Liver (tissue), 3 donors: ENCODE results near the gene IL1RL1.

Source experiments
- ATF3 ChIP-seq: IDR thresholded peaks from 2 replicates; pipeline ENCODE4 v1.6.1; 2016; ENCODE audit warnings: antibody characterized with exemption
- CTCF ChIP-seq: fragments of 150-350 bp; IDR thresholded peaks from 2 replicates; pipeline ENCODE4 v1.5.1; 2017; ENCODE audit warnings: improper control_type of control experiment, low read depth, low read length; ENCODE audit not compliant: missing input control
- GABPA ChIP-seq, 2 donors: IDR thresholded peaks in 1 of 2; conservative IDR thresholded peaks in 1 of 2; 2 replicates each; pipeline ENCODE4 v1.6.1; 2016; ENCODE audit warnings: antibody characterized with exemption in 2 of 2, mild to moderate bottlenecking in 1 of 2, moderate library complexity in 1 of 2
- JUND ChIP-seq, 2 donors: IDR thresholded peaks; 2 replicates each; pipeline ENCODE4 v1.6.1; 2016; ENCODE audit warnings: antibody characterized with exemption in 2 of 2
- MAX ChIP-seq: IDR thresholded peaks from 2 replicates; pipeline ENCODE4 v1.6.1; 2016; ENCODE audit warnings: antibody characterized with exemption
- RAD21 ChIP-seq, 2 donors: IDR thresholded peaks; 2 replicates each; pipeline ENCODE4 v1.6.1; 2016; ENCODE audit warnings: antibody characterized with exemption in 2 of 2, mild to moderate bottlenecking in 2 of 2
- REST ChIP-seq: IDR thresholded peaks from 2 replicates; pipeline ENCODE4 v1.6.1; 2016; ENCODE audit warnings: antibody characterized with exemption, mild to moderate bottlenecking
- RXRA ChIP-seq, 2 donors: IDR thresholded peaks; 2 replicates each; pipeline ENCODE4 v1.6.1; 2017 to 2018; ENCODE audit warnings: antibody characterized with exemption in 2 of 2, mild to moderate bottlenecking in 1 of 2
- SP1 ChIP-seq: IDR thresholded peaks from 2 replicates; pipeline ENCODE4 v1.6.1; 2018; ENCODE audit warnings: antibody characterized with exemption, mild to moderate bottlenecking
- TAF1 ChIP-seq: conservative IDR thresholded peaks from 2 replicates; pipeline ENCODE4 v1.6.1; 2016; ENCODE audit warnings: antibody characterized with exemption, mild to moderate bottlenecking
- YY1 ChIP-seq: IDR thresholded peaks from 2 replicates; pipeline ENCODE4 v1.6.1; 2016; ENCODE audit warnings: antibody characterized with exemption, mild to moderate bottlenecking
- ZBTB33 ChIP-seq: IDR thresholded peaks from 2 replicates; pipeline ENCODE4 v1.6.1; 2016; ENCODE audit warnings: antibody characterized with exemption
- donor health status: healthy.
- donor health status: healthy.

- no peak for TF ChIP-seq RAD21 (IDR thresholded peaks at IDR 0.05)
- TF ChIP-seq CTCF = no peak
- TF ChIP-seq REST = no peak
- TF ChIP-seq TAF1 = no peak
- TF ChIP-seq SP1 = no peak
- no peak for TF ChIP-seq MAX
- no peak for TF ChIP-seq ZBTB33
- no peak for TF ChIP-seq GABPA (IDR thresholded peaks at IDR 0.05 in 1 of 2, conservative IDR thresholded peaks at IDR 0.05 in 1 of 2)
- TF ChIP-seq JUND (IDR thresholded peaks at IDR 0.05) = no peak
- TF ChIP-seq RXRA (IDR thresholded peaks at IDR 0.05) = no peak
- TF ChIP-seq ATF3 = no peak
- no peak for TF ChIP-seq YY1
These were observed 88.3 kb downstream of the IL1RL1 start for GRCh38 chr2:102399499-102400141.
